Astrocyte (in vitro differentiated cells and primary cell): ENCODE data around the gene DLGAP1. TPM values are rescaled to one million over a fixed set of nuclear protein-coding genes. Genes with fewer than 3 reads are reported as not detected.

Experiments
- DNase-seq: peaks from one replicate; pipeline ENCODE4 v3.0.0-alpha.2; 2010; ENCODE audit warnings: low read depth
- FAIRE-seq: peaks from 2 replicates; lab custom pipeline; 2011; peaks lifted over from hg19 to GRCh38; lab: Jason Lieb, UNC
- H2AFZ ChIP-seq: 2 replicates; pipeline ENCODE4 v1.6.0; 2012; ENCODE audit warnings: low read depth, low read length, inconsistent platforms
- H3K27ac ChIP-seq: 2 replicates; pipeline ENCODE4 v1.5.1; 2011; ENCODE audit warnings: low read depth, low read length, inconsistent platforms
- H3K27me3 ChIP-seq: 2 replicates; pipeline ENCODE4 v1.6.0; 2011; ENCODE audit warnings: low read length, inconsistent platforms; ENCODE audit not compliant: insufficient read depth
- H3K36me3 ChIP-seq: 2 replicates; pipeline ENCODE4 v1.5.1; 2011; ENCODE audit warnings: low read length, inconsistent platforms; ENCODE audit not compliant: insufficient read depth
- H3K4me1 ChIP-seq: 2 replicates; pipeline ENCODE4 v1.5.1; 2011; ENCODE audit warnings: low read length, inconsistent platforms; ENCODE audit not compliant: insufficient read depth
- H3K4me2 ChIP-seq: 2 replicates; pipeline ENCODE4 v1.6.0; 2012; ENCODE audit warnings: low read length, inconsistent platforms
- H3K4me3 ChIP-seq: 2 replicates; pipeline ENCODE4 v1.5.1; 2011; ENCODE audit warnings: low read depth, mild to moderate bottlenecking, low read length, inconsistent platforms; ENCODE audit not compliant: insufficient read depth
- H3K79me2 ChIP-seq: 2 replicates; pipeline ENCODE4 v1.6.0; 2012; ENCODE audit warnings: mild to moderate bottlenecking, low read length, inconsistent platforms; ENCODE audit not compliant: insufficient read depth
- H3K9ac ChIP-seq: 2 replicates; pipeline ENCODE4 v1.6.0; 2012; ENCODE audit warnings: mild to moderate bottlenecking, low read length, inconsistent platforms
- H3K9me3 ChIP-seq: 2 replicates; pipeline ENCODE4 v1.5.1; 2012; ENCODE audit warnings: low read depth, mild to moderate bottlenecking, low read length, inconsistent platforms; ENCODE audit not compliant: insufficient read depth
- H4K20me1 ChIP-seq: 2 replicates; pipeline ENCODE4 v1.6.0; 2012; ENCODE audit warnings: low read length, inconsistent platforms; ENCODE audit not compliant: insufficient read depth
- H3K27ac Mint-ChIP-seq: one replicate; pipeline ENCODE4 v1.8.0; 2021; ENCODE audit warnings: mild to moderate bottlenecking, mixed read lengths; ENCODE audit not compliant: unreplicated experiment
- H3K27me3 Mint-ChIP-seq: one replicate; pipeline ENCODE4 v1.8.0; 2021; ENCODE audit warnings: low read depth, mixed read lengths; ENCODE audit not compliant: unreplicated experiment
- H3K36me3 Mint-ChIP-seq: one replicate; pipeline ENCODE4 v1.8.0; 2021; ENCODE audit warnings: low read depth, mixed read lengths; ENCODE audit not compliant: unreplicated experiment
- H3K4me1 Mint-ChIP-seq: one replicate; pipeline ENCODE4 v1.8.0; 2021; ENCODE audit warnings: low read depth, mixed read lengths; ENCODE audit not compliant: unreplicated experiment
- H3K4me3 Mint-ChIP-seq: one replicate; pipeline ENCODE4 v1.8.0; 2021; ENCODE audit warnings: mild to moderate bottlenecking, moderate library complexity, mixed read lengths; ENCODE audit not compliant: unreplicated experiment
- H3K9me3 Mint-ChIP-seq: one replicate; pipeline ENCODE4 v1.8.0; 2021; ENCODE audit warnings: mild to moderate bottlenecking, mixed read lengths; ENCODE audit not compliant: unreplicated experiment
- CTCF ChIP-seq: IDR thresholded peaks from 2 replicates; pipeline ENCODE4 v1.5.1; 2011; ENCODE audit warnings: low read depth, mild to moderate bottlenecking, inconsistent platforms, low read length, moderate library complexity; ENCODE audit not compliant: insufficient read depth
- EZH2 ChIP-seq: IDR thresholded peaks from 2 replicates; pipeline ENCODE4 v1.6.1; 2012; ENCODE audit warnings: mild to moderate bottlenecking, low read length, inconsistent platforms; ENCODE audit not compliant: insufficient read depth
- total RNA-seq: library from RNA; stranded (reverse); gene quantifications from 2 replicates; pipeline ENCODE4 v1.2.1, GENCODE V29; 2021

Gene DLGAP1
- total RNA-seq, 1 donor from 2014 or later = 2.3 TPM

- H3K79me2 ChIP-seq = no peaks in the 10 kb centered on the region
- no peak overlapping the region for H3K4me2 ChIP-seq
- no peak overlapping the region for H3K9ac ChIP-seq
- H3K36me3 ChIP-seq = no peaks in the 10 kb centered on the region
- FAIRE-seq (no peak), DNase-seq (no peak)
- no peak overlapping the region for H3K4me3 ChIP-seq
- H3K4me1 Mint-ChIP-seq = no peaks in the 10 kb centered on the region
- H3K27ac Mint-ChIP-seq = no peak overlapping the region
- no peak for TF ChIP-seq EZH2
- TF ChIP-seq CTCF = no peak
- no peaks in the 10 kb centered on the region for H3K9me3 ChIP-seq
- no peak overlapping the region for H2AFZ ChIP-seq
- no peaks in the 10 kb centered on the region for H3K9me3 Mint-ChIP-seq
- H4K20me1 ChIP-seq = no peaks in the 10 kb centered on the region
- H3K27me3 ChIP-seq = no peaks in the 10 kb centered on the region
- no peaks in the 10 kb centered on the region for H3K36me3 Mint-ChIP-seq
- H3K4me1 ChIP-seq = no peaks in the 10 kb centered on the region
- H3K27ac ChIP-seq = no peak overlapping the region
- H3K27me3 Mint-ChIP-seq = no peaks in the 10 kb centered on the region
- no peak overlapping the region for H3K4me3 Mint-ChIP-seq
Observed at GRCh38 chr18:4134700-4135099, 320.4 kb downstream of the DLGAP1 start.

GRCh38 chr18:4130734-4131719, 324.1 kb downstream of the DLGAP1 start:
- Mint-ChIP-seq H3K27me3 (no peaks in the 10 kb centered on the region), H3K4me3 (no peak overlapping the region), H3K4me1 (no peaks in the 10 kb centered on the region), H3K9me3 (no peaks in the 10 kb centered on the region), H3K27ac (no peak overlapping the region), H3K36me3 (no peaks in the 10 kb centered on the region)
- Histone ChIP-seq H3K9me3 (no peaks in the 10 kb centered on the region), H3K4me1 (no peaks in the 10 kb centered on the region), H3K27me3 (no peaks in the 10 kb centered on the region), H3K27ac (no peak overlapping the region), H3K4me2 (no peak overlapping the region), H3K36me3 (no peaks in the 10 kb centered on the region), H3K4me3 (no peak overlapping the region), H2AFZ (no peak overlapping the region), H3K9ac (no peak overlapping the region), H4K20me1 (no peaks in the 10 kb centered on the region), H3K79me2 (no peaks in the 10 kb centered on the region)
- TF ChIP-seq CTCF = no peak
- TF ChIP-seq EZH2 = no peak
- FAIRE-seq = no peak
- no peak for DNase-seq

GRCh38 chr18:4126939-4127338, 328.2 kb downstream of the DLGAP1 start:
- Histone ChIP-seq H3K36me3 (no peaks in the 10 kb centered on the region), H4K20me1 (no peaks in the 10 kb centered on the region), H3K27me3 (no peaks in the 10 kb centered on the region), H3K9me3 (no peaks in the 10 kb centered on the region), H3K4me3 (no peak overlapping the region), H3K27ac (no peak overlapping the region), H2AFZ (no peak overlapping the region), H3K79me2 (no peaks in the 10 kb centered on the region), H3K4me2 (no peak overlapping the region), H3K9ac (no peak overlapping the region), H3K4me1 (no peaks in the 10 kb centered on the region)
- FAIRE-seq (no peak), DNase-seq (no peak)
- H3K4me1 Mint-ChIP-seq = peaks cover 8% of the 10 kb centered on the region
- no peaks in the 10 kb centered on the region for H3K9me3 Mint-ChIP-seq
- no peak for TF ChIP-seq CTCF
- TF ChIP-seq EZH2 = no peak
- no peaks in the 10 kb centered on the region for H3K36me3 Mint-ChIP-seq
- H3K4me3 Mint-ChIP-seq = no peak overlapping the region
- H3K27ac Mint-ChIP-seq = no peak overlapping the region
- no peaks in the 10 kb centered on the region for H3K27me3 Mint-ChIP-seq
